ENCODE data around the gene EFNA4.

The EFNA4 gene

DNA sequence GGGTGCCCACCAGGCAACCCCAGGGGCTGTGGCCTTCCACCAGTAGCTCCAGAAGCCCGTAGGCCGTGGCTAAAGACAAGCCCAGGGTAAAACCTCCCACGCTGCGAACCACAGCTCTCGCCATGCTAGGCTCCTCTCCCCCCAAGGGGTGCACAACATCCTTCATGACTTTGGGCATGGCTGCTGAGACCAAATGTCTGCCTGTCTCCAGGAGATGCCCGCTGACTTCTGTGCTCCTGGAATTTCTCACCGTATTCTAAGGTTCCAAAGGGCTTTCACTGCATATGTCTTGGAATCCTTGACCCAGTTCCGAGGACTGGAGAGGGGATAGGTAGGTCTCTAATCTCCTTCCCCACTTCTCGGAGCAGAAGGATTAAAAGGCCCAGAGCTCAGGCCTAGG, 30.0 kb upstream of the EFNA4 start, which contains the start of the genes DCST1 and DCST2:
TSS of gene DCST1 (plus strand) at position 301 of the 400 bp plus-strand sequence. CDS start 213 bp downstream, outside the sequence.
TSS of gene DCST2 (minus strand) at position 258 of the 400 bp plus-strand sequence. CDS start at position 178, 80 bp downstream.
- DNase-seq (ENCODE audit: low spot score), result no peak

DNA sequence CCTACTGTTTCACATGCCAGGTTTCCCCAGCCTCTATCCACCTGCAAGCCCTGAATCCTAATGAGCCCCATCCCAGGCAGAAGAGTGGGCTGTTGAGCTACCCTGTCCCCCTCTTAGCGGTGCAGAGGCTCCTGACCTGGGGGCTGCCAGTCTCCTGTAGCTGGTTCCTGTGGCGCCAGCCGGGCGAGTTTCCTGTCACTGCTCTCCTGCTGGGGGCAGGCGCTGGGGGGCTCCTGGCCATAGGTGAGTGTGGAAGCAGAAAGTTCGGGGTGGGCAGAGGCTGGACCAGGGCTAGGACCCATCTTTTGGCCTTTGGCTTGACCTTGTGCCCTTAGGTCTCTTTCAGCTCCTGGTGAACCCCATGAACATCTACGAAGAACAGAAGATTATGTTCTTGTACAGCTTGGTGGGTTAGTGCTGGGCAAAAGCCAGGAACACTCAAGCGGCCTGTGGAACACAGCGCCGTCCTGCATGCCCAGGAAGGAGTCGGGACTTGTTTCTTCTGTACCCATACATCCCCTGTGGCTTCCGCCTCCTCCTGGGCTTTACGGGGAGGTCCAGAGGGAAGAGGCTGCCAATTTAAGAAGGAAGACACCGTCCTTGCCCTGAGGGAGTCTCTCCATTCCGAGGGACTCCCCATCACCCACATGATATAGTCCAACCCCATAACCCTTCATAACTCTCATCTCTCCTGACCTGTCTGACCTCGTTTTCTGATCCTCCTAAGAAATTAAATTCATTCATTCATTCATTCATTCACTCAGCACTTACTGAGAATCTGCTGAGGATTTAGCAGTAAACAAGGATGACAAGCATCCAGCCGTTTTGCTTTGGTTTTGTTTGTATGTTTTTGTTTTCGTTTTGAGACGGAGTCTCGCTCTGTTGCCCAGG, 29.0 kb upstream of the EFNA4 start:
- DNase-seq (ENCODE audit: low spot score), result no peak

GRCh38 chr1:155035936-155036335, 27.6 kb upstream of the EFNA4 start:
- DNase-seq (ENCODE audit: low spot score), result no peak

DNA sequence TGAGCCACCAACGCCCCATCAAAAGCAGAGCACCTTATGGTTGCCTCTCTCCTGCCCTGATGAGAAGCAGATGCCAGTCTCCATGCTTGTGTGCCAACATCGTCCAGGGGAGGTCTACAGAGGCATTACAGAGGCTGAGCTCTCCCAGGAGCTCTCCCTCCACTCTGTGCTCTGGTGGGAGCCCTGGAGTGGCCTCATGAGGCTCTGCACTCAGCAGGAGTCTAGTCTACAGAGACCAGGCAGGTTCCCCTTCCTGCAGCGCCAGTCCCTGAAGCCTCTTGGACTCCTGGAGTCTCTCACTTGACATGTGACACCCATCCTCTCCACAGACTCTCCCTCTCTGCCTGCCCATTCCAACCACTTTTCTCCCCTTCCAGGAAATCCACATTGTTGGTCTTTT, 26.5 kb upstream of the EFNA4 start:
- DNase-seq (ENCODE audit: low spot score), result no peak

- DNase-seq (ENCODE audit: low spot score), result no peak
These were observed 25.6 kb upstream of the EFNA4 start for GRCh38 chr1:155037851-155038441.

DNA sequence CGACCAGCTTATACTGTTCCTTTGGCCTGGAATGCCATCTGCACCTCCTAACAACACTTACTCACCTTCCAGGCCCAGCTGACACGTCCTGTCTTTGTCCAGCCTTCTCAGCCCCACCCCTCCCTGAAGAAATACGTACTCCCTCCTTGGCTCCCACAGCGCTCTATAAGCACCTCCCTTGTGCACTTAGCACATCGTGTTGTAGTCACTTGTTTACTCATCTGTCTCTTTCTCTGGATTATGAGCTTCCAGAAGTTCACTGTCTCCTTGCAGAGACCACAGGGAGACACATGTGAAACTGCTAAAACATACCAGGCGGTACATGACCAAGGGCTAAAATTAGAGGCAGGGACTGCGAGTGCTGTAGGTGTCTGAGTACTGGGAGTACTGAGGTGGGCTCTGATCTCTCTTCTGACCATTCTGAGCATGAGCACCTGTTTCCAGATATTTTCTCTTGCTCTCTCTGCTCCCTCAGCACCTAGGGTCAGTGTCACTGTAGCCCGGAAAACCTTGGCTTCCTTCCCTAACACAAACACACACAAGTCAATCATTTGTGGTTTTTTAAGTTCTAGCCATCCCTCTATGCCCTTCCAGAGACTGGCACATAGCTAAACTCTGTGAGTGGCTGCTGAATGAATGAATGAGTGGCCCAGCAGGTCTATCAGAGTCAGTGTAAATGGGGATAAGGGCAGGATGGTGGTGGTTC, 24.8 kb upstream of the EFNA4 start:
- no peak for DNase-seq (ENCODE audit: low spot score)

DNA sequence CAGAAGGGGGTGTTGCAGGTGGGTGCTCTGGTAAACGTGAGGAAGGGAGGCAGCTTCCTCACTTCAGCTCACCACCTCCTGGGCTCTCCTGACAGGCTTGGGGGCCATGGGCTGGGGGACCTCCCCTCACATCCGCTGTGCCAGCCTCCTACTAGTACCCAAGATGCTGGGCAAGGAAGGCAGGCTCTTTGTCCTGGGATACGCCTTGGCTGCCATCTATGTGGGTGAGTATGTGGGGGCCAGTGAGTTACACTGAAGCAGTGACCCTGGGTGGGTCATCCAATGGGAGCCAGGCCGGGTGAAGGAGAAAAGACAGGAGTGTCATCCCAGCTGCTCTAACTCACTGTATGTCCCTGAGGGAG, 24.3 kb upstream of the EFNA4 start:
- no peak for DNase-seq (ENCODE audit: low spot score)

GRCh38 chr1:155040358-155041093, 23.0 kb upstream of the EFNA4 start:
- no peak for DNase-seq (ENCODE audit: low spot score)

DNA sequence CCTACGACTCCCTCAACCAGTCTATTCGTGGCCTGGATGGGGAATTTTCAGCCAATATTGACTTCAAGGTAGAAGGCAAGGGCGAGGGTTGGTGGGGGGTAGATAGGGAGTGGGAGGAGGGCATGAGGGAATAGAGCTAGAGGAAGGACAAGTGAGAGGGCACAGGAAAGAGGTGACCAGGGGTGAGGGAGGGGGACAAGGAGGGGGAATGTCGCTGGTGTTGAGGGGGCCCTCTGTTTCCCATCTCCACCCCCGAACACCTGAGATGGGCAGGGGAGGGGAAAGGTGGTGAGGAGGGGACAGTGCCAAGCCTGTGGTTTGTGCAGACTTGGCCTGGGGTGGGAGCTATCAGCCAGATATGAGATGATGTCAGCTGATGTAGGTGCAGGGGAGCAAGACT, 20.8 kb upstream of the EFNA4 start:
- no peak for DNase-seq (ENCODE audit: low spot score)

DNA sequence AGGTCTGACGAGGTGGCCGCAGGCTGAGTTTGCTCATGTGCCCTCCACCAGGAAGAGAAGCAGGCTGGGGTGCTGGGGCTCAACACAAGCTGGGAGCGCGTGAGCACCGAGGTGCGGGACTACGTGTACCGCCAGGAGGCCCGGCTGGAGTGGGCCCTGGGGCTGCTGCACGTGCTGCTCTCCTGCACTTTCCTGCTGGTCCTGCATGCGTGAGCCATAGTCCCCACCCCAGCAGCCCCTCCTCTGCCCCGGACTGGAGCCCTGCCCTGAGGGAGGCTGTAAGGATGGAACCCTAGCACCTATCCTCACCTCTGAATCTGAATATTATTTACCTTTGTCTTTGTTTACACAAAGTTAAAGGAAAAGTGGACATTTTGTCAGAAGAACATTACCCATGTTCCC, 20.2 kb upstream of the EFNA4 start:
- no peak for DNase-seq (ENCODE audit: low spot score)

DNA sequence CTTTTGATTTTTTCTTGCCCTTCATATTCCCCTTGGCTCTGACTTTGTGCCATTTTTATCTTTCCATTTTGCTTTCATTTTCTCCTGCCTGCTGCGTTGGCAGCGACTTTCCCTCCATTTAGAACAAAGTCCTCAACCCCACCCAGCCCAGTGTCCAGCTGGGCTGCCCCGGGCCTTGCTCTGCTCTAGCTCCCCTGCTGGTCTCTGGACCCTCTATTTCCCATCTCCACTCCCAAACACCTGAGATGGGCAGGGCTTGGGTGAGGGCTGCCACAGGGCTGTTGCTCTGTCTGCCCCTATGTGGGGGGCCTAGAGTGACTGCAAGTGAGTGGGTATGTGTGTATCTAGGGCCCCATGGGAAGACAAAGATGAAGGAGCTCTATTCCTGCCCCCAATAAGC, 19.7 kb upstream of the EFNA4 start:
- no peak for DNase-seq (ENCODE audit: low spot score)

DNA sequence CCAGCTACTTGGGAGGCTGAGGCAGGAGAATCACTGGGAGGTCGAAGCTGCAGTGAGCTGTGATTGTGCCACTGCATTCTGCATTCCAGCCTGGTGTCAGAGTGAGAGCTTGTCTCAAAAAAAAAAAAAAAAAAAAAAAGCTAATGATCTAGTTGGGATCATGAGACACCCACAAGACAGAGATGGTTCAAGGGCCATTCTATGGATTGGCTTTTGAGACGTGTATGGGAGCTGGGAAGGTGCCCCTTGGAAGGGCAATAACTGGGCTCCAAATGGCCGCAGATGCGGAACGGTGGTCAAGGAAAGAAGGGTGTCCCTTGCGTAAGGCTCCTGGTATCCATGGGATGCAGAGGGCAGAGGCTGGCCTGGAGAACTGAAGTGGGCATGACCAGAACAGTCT, 19.2 kb upstream of the EFNA4 start:
- no peak for DNase-seq (ENCODE audit: low spot score)

DNA sequence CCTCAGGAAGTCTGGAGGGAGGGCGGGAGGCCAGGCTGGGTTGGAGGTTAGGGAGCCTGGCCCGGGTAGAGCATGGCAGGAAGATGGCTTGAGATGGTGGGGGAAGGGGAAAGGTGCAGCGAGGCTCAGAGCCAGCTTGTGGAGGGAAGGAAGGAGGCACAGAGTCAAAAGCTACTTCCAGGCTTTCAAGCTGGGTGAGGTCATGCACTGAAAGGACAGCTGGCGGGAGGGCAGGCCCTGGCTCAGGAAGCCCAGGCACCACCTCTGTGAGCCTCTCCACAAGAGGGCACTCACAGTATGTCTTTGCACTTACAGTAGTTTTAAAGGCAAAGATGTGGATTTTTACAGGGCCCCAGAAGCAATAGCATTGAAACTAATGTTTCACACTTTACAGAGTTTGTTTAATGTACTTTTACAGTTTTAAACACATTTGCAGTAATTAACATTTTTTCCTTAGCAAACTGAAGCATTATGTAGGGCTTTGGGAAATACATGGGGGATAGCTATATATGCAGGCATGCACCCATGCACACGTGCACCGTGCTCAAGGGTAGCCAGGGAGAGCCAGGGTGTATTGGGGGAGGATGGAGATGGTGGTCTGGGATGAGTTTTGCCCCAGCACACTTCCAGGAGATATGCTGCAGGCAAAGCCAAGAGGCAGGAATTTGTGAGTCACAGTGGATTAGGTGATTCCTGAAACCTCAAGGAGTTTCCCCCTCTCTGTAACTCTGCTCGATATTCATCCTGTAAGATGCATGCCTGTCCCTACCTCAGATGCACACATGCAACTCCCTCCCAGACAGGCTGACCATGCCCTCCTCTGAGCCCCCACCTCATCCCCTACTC, 18.5 kb upstream of the EFNA4 start:
- peak; percentile 84 for DNase-seq (ENCODE audit: low spot score)

GRCh38 chr1:155048449-155049334, 14.8 kb upstream of the EFNA4 start:
- no peak for DNase-seq (ENCODE audit: low spot score)

DNA sequence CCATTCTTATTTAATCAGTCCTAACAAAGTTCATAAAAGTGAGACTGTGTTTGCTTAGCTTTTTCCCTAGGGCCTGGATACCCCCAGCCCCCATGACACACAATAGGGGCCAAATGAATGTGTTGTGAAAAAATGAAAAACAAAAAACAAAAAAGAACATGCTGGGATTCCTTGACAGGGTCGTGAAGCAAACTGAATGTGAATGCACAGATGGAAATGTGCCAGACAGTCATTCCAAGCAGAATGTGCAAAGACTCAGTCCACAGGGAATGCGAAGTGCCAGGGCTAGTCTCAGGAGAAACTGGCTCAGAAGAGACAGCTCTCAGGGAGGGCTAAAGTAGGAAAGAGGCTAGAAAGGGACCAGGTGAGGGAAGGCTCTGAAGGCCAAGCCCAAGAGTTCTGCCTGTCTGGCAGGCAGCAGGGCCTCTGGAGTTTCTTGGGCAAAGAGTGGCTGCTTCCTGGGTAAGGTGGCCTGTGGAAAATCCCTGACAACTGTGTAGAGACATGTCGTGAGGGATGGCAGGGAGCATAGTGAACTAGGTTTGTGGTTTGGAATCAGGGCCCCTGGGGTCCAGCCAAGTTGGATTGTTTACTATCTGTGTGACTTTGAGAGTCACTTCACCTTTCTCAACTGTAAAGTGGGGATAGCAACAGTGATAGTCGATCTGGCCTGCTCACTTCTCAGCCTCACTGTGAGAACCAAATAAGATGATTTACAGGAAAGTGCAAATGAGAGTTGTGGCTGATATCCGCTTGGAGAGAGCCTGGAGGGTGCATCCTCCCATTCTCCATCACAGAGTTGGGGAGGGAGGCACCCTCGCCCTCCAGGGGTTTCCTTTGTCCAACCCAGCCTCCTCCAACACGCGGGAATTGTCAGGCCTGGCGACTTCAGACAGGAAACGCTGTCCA, 13.6 kb upstream of the EFNA4 start:
- DNase-seq (ENCODE audit: low spot score), result peak; percentile 21

GRCh38 chr1:155050560-155051341, 12.8 kb upstream of the EFNA4 start, which contains the start of gene ADAM15:
ADAM15 (plus strand) TSS chr1:155051316; CDS start chr1:155051387, 71 bp downstream.
- peak; percentile 75 for DNase-seq (ENCODE audit: low spot score)

DNA sequence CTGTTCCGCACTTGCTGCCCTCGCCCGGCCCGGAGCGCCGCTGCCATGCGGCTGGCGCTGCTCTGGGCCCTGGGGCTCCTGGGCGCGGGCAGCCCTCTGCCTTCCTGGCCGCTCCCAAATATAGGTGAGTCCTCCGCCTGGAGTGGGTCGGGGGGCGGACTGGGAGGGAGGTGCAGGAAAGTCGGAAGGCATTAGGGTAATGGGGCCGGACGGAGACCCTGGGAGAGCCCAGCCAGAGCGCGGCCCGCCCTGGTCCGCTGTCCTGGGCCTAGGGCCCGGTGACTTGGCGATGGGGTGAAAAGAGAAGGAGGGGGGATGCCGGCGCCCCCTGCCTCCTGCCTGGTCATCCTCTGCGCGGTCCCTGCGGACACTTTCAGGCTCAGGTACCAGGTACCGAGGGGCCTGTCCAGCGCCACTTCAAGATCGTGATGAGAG, 12.2 kb upstream of the EFNA4 start:
- DNase-seq (ENCODE audit: low spot score), result no peak

GRCh38 chr1:155051777-155052398, 11.7 kb upstream of the EFNA4 start:
- peak; percentile 44 for DNase-seq (ENCODE audit: low spot score)
